SK-N-MC (cell line): Measurements from ENCODE around the gene KLHL29.

Experiments used
- EZH2 ChIP-seq: fragments of 200-600 bp; sonication (generic); IDR thresholded peaks from one replicate; pipeline ENCODE4 v1.6.1; 2017; ENCODE audit warnings: antibody characterized with exemption
- POLR2AphosphoS5 ChIP-seq: IDR thresholded peaks from 2 replicates; pipeline ENCODE4 v1.6.1; 2012; ENCODE audit warnings: mild to moderate bottlenecking, low read depth, low read length, borderline replicate concordance

- TF ChIP-seq POLR2AphosphoS5: no peak; the same call in 1 of the 2 replicates
- no peak for TF ChIP-seq EZH2
Observed at GRCh38 chr2:23745726-23746105, 360.7 kb downstream of the KLHL29 start.
